ENCODE results near the gene CYP2E1.
"Not testable (repeated sequence)": the region's sequence is repeated elsewhere in the genome, so short reads cannot be mapped to it uniquely, and the experiment has no call there.

Gene CYP2E1

GRCh38 chr10:133573460-133573859, 46.3 kb downstream of the CYP2E1 start:
- not testable (repeated sequence) for DNase-seq (ENCODE audit: low read depth in 2 of 2)

- not testable (repeated sequence) for DNase-seq (ENCODE audit: low read depth in 2 of 2)
Measured at GRCh38 chr10:133577037-133577436, 49.9 kb downstream of the CYP2E1 start.
